Activated B cell treated with CpG ODN at 0.5 μM for 24 hours (primary cell): ENCODE results near the gene LDLRAD3. TPM values are rescaled to one million over a fixed set of nuclear protein-coding genes. Genes with fewer than 3 reads are reported as not detected.

Experiments
- ATAC-seq: fragments of 200-7000 bp; cut with Tn5 transposase; one replicate; pipeline ENCODE4 v1.10.0; 2021; ENCODE audit warnings: low read depth, mild to moderate bottlenecking, moderate library complexity
- CTCF ChIA-PET: fragments of 350-600 bp; sonication (Branson Sonifier 250); formaldehyde crosslinking; loops from one replicate; lab custom pipeline; 2021; ENCODE audit warnings: antibody characterized with exemption; lab: Charles Lee
- POLR2A ChIA-PET: fragments of 350-600 bp; sonication (Branson Sonifier 250); formaldehyde crosslinking; loops from one replicate; lab custom pipeline; 2021; ENCODE audit warnings: antibody characterized with exemption; lab: Charles Lee
- DNase-seq: peaks from one replicate; pipeline ENCODE4 v3.0.0; 2022
- H3K27ac Mint-ChIP-seq: one replicate; pipeline ENCODE4 v1.8.0; 2020; ENCODE audit warnings: mixed read lengths
- H3K27me3 Mint-ChIP-seq: one replicate; pipeline ENCODE4 v1.8.0; 2021; ENCODE audit warnings: mixed read lengths
- H3K36me3 Mint-ChIP-seq: one replicate; pipeline ENCODE4 v1.8.0; 2021; ENCODE audit warnings: low read depth, mixed read lengths
- H3K4me1 Mint-ChIP-seq: one replicate; pipeline ENCODE4 v1.8.0; 2021; ENCODE audit warnings: mixed read lengths
- H3K4me3 Mint-ChIP-seq: one replicate; pipeline ENCODE4 v1.8.0; 2020; ENCODE audit warnings: mild to moderate bottlenecking, mixed read lengths
- H3K9me3 Mint-ChIP-seq: one replicate; pipeline ENCODE4 v1.8.0; 2020; ENCODE audit warnings: mixed read lengths
- CTCF ChIP-seq: fragments of 200-600 bp; IDR thresholded peaks from one replicate; pipeline ENCODE4 v1.8.0; 2022; ENCODE audit warnings: antibody characterized with exemption, mild to moderate bottlenecking
- intact Hi-C: fragments of 100-400 bp; cut with micrococcal nuclease; formaldehyde crosslinking; loops from one replicate; pipeline ENCODE4 v1.15.1; 2024
- total RNA-seq: library from RNA; stranded (reverse); gene quantifications from 2 replicates; pipeline ENCODE4 v1.2.3, GENCODE V29; 2022

LDLRAD3 gene
- total RNA-seq, 1 donor from 2014 or later, result not detected

GRCh38 chr11:36141956-36142355, 198.1 kb downstream of the LDLRAD3 start:
- H3K27ac Mint-ChIP-seq, result no peak overlapping the region
- no peak overlapping the region for H3K4me3 Mint-ChIP-seq
- ChIA-PET CTCF (no interaction called here), POLR2A (no interaction called here)
- TF ChIP-seq CTCF, result no peak
- H3K36me3 Mint-ChIP-seq, result no peaks in the 10 kb centered on the region
- H3K27me3 Mint-ChIP-seq, result no peaks in the 10 kb centered on the region
- no peaks in the 10 kb centered on the region for H3K4me1 Mint-ChIP-seq
- no peak for ATAC-seq
- H3K9me3 Mint-ChIP-seq, result no peaks in the 10 kb centered on the region
- DNase-seq, result no peak
- intact Hi-C loops, result no loop called here

- TF ChIP-seq CTCF, result no peak
- no peak for DNase-seq
- H3K4me3 Mint-ChIP-seq, result no peak overlapping the region
- H3K4me1 Mint-ChIP-seq, result no peaks in the 10 kb centered on the region
- H3K36me3 Mint-ChIP-seq, result no peaks in the 10 kb centered on the region
- intact Hi-C loops, result no loop called here
- H3K27ac Mint-ChIP-seq, result no peak overlapping the region
- no peaks in the 10 kb centered on the region for H3K9me3 Mint-ChIP-seq
- no peaks in the 10 kb centered on the region for H3K27me3 Mint-ChIP-seq
- CTCF ChIA-PET, result no interaction called here
- ATAC-seq, result no peak
- POLR2A ChIA-PET, result no interaction called here
Observed at GRCh38 chr11:36142439-36142838, 198.6 kb downstream of the LDLRAD3 start.

GRCh38 chr11:36142879-36143278, 199.0 kb downstream of the LDLRAD3 start:
- Mint-ChIP-seq H3K4me1 (no peaks in the 10 kb centered on the region), H3K36me3 (no peaks in the 10 kb centered on the region), H3K9me3 (no peaks in the 10 kb centered on the region), H3K4me3 (no peak overlapping the region), H3K27me3 (no peaks in the 10 kb centered on the region), H3K27ac (no peak overlapping the region)
- no peak for ATAC-seq
- ChIA-PET CTCF (no interaction called here), POLR2A (no interaction called here)
- intact Hi-C loops, result no loop called here
- no peak for TF ChIP-seq CTCF
- no peak for DNase-seq

GRCh38 chr11:36146437-36146836, 202.6 kb downstream of the LDLRAD3 start:
- Mint-ChIP-seq H3K4me1 (peaks cover 4% of the 10 kb centered on the region), H3K36me3 (no peaks in the 10 kb centered on the region), H3K9me3 (no peaks in the 10 kb centered on the region), H3K27me3 (no peaks in the 10 kb centered on the region), H3K4me3 (no peak overlapping the region), H3K27ac (no peak overlapping the region)
- POLR2A ChIA-PET, result no interaction called here
- no peak for ATAC-seq
- DNase-seq, result no peak
- intact Hi-C loops, result no loop called here
- CTCF ChIA-PET, result no interaction called here
- no peak for TF ChIP-seq CTCF

GRCh38 chr11:36147491-36147890, 203.6 kb downstream of the LDLRAD3 start:
- H3K4me1 Mint-ChIP-seq, result peaks cover 4% of the 10 kb centered on the region
- POLR2A ChIA-PET, result no interaction called here
- no peaks in the 10 kb centered on the region for H3K36me3 Mint-ChIP-seq
- peaks cover 2% of the 10 kb centered on the region for H3K27me3 Mint-ChIP-seq
- DNase-seq (no peak), ATAC-seq (no peak)
- TF ChIP-seq CTCF, result no peak
- H3K9me3 Mint-ChIP-seq, result no peaks in the 10 kb centered on the region
- CTCF ChIA-PET, result no interaction called here
- no peak overlapping the region for H3K27ac Mint-ChIP-seq
- intact Hi-C loops, result no loop called here
- H3K4me3 Mint-ChIP-seq, result no peak overlapping the region
